NOMO-1 treated with DMSO at 0.1 percent for 48 hours (cell line): ENCODE results near the gene RASA3.
"Not testable (repeated sequence)": the region's sequence is repeated elsewhere in the genome, so short reads cannot be mapped to it uniquely, and the experiment has no call there.

Experiments
- DNase-seq: peaks from one replicate; lab custom pipeline; 2025; ENCODE audit not compliant: unreplicated experiment; lab: John Stamatoyannopoulos, UW

RASA3 gene

GRCh38 chr13:114082849-114083645 is 49.4 kb downstream of the RASA3 start:
- no peak for DNase-seq

GRCh38 chr13:114081761-114082681 is 50.4 kb downstream of the RASA3 start:
- no peak for DNase-seq

- DNase-seq, result no peak
These were observed 51.5 kb downstream of the RASA3 start for GRCh38 chr13:114080739-114081561.

- DNase-seq, result no peak
These were observed 52.6 kb downstream of the RASA3 start for GRCh38 chr13:114079601-114080536.

GRCh38 chr13:114078461-114079451 is 53.7 kb downstream of the RASA3 start:
- no peak for DNase-seq

- DNase-seq, result no peak
These were observed 54.5 kb downstream of the RASA3 start for GRCh38 chr13:114077933-114078325.

- DNase-seq, result no peak
These were observed 55.1 kb downstream of the RASA3 start for GRCh38 chr13:114077099-114077932.

- DNase-seq, result no peak
These were observed 55.9 kb downstream of the RASA3 start for GRCh38 chr13:114076329-114077090.

- DNase-seq, result not testable (repeated sequence)
These were observed 56.6 kb downstream of the RASA3 start for GRCh38 chr13:114075811-114076210.

GRCh38 chr13:114074671-114075315 is 57.6 kb downstream of the RASA3 start:
- no peak for DNase-seq

GRCh38 chr13:114073881-114074612 is 58.4 kb downstream of the RASA3 start:
- DNase-seq, result no peak

- no peak for DNase-seq
These were observed 60.0 kb downstream of the RASA3 start for GRCh38 chr13:114072421-114072820.

GRCh38 chr13:114071991-114072390 is 60.4 kb downstream of the RASA3 start:
- no peak for DNase-seq

- DNase-seq, result no peak
These were observed 61.0 kb downstream of the RASA3 start for GRCh38 chr13:114071410-114071809.

- no peak for DNase-seq
These were observed 62.2 kb downstream of the RASA3 start for GRCh38 chr13:114070098-114070799.
